ENCODE results near the gene PSIP1. TPM values are rescaled to one million over a fixed set of nuclear protein-coding genes. Genes with fewer than 3 reads are reported as not detected.

Gene PSIP1
- total and polyA plus RNA-seq, 9 of the 15 experiments (the other 6 are each of a cell fraction or from before 2014, with no cell fraction given): 18.8 to 119 (median 59.9) TPM

DNA sequence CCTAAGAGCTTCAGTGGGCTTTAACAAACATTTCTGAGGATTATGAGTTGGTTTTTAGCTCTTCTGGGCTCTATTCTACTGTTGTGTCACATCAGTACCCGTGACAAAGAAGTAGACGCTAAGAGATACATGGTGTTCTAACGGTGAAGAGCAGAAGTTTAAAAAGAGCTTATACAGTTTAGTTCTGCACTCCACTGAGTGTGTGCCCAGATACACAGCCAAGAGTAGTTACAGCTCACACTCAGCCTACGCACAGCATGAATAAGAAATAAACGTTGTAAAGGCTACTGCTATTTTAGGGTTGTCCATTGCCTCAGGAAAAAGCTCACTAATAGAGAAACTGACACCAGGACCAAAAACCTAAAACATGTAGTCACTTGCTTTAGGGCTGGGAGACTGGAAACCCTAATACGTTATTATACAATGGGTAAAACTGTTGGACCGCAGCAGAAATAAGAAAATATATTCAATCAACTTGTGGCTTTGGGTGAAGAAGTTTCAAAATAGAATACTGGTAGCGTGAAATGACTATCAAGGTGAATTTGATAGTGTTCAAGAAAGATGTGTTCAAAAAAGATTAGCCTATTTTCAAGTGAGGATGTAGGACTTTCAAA, 34.7 kb downstream of the PSIP1 start:
- BruUV-seq (replicated peaks): no TSS peak
- DNase-seq (ENCODE audit: extremely low read depth in 1 of 4, low spot score in 3 of 4) (no peak), ATAC-seq (no peak), FAIRE-seq (no peak)
- Histone ChIP-seq H3K27me3 (ENCODE audit: control insufficient read depth in 2 of 2, insufficient read depth in 2 of 2, low read length in 2 of 2) (no peaks in the 10 kb centered on the region), H2AFZ (ENCODE audit: low read depth, low read length) (no peak overlapping the region), H4K20me1 (replicated peaks; ENCODE audit: control insufficient read depth, insufficient read depth, low read length) (no peaks in the 10 kb centered on the region), H3K27ac (ENCODE audit: extremely low read depth, low read depth, low read length) (no peak overlapping the region), H3K4me2 (ENCODE audit: insufficient read depth, low read length) (no peak overlapping the region), H3K9me3 (replicated peaks; ENCODE audit: control insufficient read depth, insufficient read depth, low read depth, low read length) (no peaks in the 10 kb centered on the region), H3K79me2 (ENCODE audit: control insufficient read depth, insufficient read depth, low read length) (no peaks in the 10 kb centered on the region), H3K4me3 (no peak overlapping the region), H3K36me3 (ENCODE audit: control insufficient read depth, insufficient read depth, low read length) (peaks cover 81% of the 10 kb centered on the region), H3K9ac (ENCODE audit: insufficient read depth in 1 of 2, low read depth in 2 of 2, low read length in 2 of 2) (no peak overlapping the region), H3K4me1 (replicated peaks in 1 of 2; ENCODE audit: control insufficient read depth in 2 of 2, insufficient read depth in 2 of 2, low read length in 2 of 2) (no peaks in the 10 kb centered on the region), H3K9me1 (ENCODE audit: control insufficient read depth, insufficient read depth, low read length) (no peaks in the 10 kb centered on the region)
- TF ChIP-seq ETV5 (CRISPR knock-in tag; IDR thresholded peaks at IDR 0.05; ENCODE audit: low read depth): no peak
- no peak for TF ChIP-seq PYGO2 (tag; IDR thresholded peaks at IDR 0.05)
- WGBS (ENCODE audit: insufficient coverage, low coverage, missing lambda C conversion rate): 92% methylated on average over 8 of the region's 8 CpGs
- ChIA-PET POLR2A (no interaction called here), CTCF (ENCODE audit: low intra/inter-chr PET ratio) (no interaction called here)
- in situ Hi-C loops (cut with MboI) (no loop called here), intact Hi-C loops (cut with micrococcal nuclease) (no loop called here)

DNA sequence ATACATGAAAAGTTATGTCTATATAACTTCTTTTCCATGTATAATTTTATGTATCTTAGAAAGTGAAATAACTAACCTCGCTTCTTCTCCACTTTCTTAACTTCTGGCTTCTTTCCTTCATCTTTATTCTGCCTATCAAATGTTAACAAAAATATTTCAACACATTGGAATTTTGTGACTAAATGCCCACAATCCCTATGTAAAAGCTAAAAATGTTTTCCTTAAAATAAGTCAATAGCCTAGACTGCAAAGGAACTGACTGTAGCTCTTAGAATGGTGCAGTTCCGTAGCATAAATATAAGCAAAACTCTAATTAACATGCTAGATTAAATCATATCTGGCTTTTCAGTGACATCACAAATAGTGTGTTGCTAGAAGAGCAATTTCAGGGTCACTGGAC, 40.9 kb downstream of the PSIP1 start:
- no TSS peak for BruUV-seq (replicated peaks)
- Histone ChIP-seq H3K9ac (ENCODE audit: insufficient read depth in 1 of 2, low read depth in 2 of 2, low read length in 2 of 2) (no peak overlapping the region), H3K9me3 (replicated peaks; ENCODE audit: control insufficient read depth, insufficient read depth, low read depth, low read length) (no peaks in the 10 kb centered on the region), H3K36me3 (ENCODE audit: control insufficient read depth, insufficient read depth, low read length) (peaks cover 87% of the 10 kb centered on the region), H3K4me1 (replicated peaks in 1 of 2; ENCODE audit: control insufficient read depth in 2 of 2, insufficient read depth in 2 of 2, low read length in 2 of 2) (no peaks in the 10 kb centered on the region), H2AFZ (ENCODE audit: low read depth, low read length) (no peak overlapping the region), H3K4me2 (ENCODE audit: insufficient read depth, low read length) (no peak overlapping the region), H3K9me1 (ENCODE audit: control insufficient read depth, insufficient read depth, low read length) (no peaks in the 10 kb centered on the region), H3K27me3 (ENCODE audit: control insufficient read depth in 2 of 2, insufficient read depth in 2 of 2, low read length in 2 of 2) (no peaks in the 10 kb centered on the region), H3K4me3 (no peak overlapping the region), H4K20me1 (replicated peaks; ENCODE audit: control insufficient read depth, insufficient read depth, low read length) (no peaks in the 10 kb centered on the region), H3K27ac (ENCODE audit: extremely low read depth, low read depth, low read length) (no peak overlapping the region), H3K79me2 (ENCODE audit: control insufficient read depth, insufficient read depth, low read length) (no peaks in the 10 kb centered on the region)
- CTCF ChIA-PET (ENCODE audit: low intra/inter-chr PET ratio): no interaction called here
- intact Hi-C loops (cut with micrococcal nuclease): no loop called here
- FAIRE-seq: no peak
- POLR2A ChIA-PET: interaction anchor here (1.3 kb wide), 1 partner anchor 11 kb away, joined by 3 read pairs; no protein-coding TSS in a partner anchor
- in situ Hi-C loops (cut with MboI): no loop called here
- 91% methylated on average over 2 of the region's 2 CpGs for WGBS (ENCODE audit: insufficient coverage, low coverage, missing lambda C conversion rate)
- no peak for ATAC-seq
- DNase-seq (ENCODE audit: extremely low read depth in 1 of 4, low spot score in 3 of 4): no peak
- TF ChIP-seq, protein P1, sequence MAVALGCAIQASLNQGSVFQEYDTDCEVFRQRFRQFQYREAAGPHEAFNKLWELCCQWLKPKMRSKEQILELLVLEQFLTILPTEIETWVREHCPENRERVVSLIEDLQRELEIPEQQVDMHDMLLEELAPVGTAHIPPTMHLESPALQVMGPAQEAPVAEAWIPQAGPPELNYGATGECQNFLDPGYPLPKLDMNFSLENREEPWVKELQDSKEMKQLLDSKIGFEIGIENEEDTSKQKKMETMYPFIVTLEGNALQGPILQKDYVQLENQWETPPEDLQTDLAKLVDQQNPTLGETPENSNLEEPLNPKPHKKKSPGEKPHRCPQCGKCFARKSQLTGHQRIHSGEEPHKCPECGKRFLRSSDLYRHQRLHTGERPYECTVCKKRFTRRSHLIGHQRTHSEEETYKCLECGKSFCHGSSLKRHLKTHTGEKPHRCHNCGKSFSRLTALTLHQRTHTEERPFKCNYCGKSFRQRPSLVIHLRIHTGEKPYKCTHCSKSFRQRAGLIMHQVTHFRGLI (CRISPR knock-in tag; IDR thresholded peaks at IDR 0.05): no peak
- TF ChIP-seq KLF13 (tag; IDR thresholded peaks at IDR 0.05; ENCODE audit: borderline replicate concordance, low read depth) (no peak), STAG1 (CRISPR knock-in tag; IDR thresholded peaks at IDR 0.05; ENCODE audit: borderline replicate concordance) (no peak), TSC22D4 (tag; IDR thresholded peaks at IDR 0.05) (no peak), MEIS2 (IDR thresholded peaks at IDR 0.05; ENCODE audit: partially characterized antibody) (no peak), MAZ (CRISPR knock-in tag; conservative IDR thresholded peaks at IDR 0.05 in 1 of 2, IDR thresholded peaks at IDR 0.05 in 1 of 2) (no peak)
- TF ChIP-seq, protein P2, sequence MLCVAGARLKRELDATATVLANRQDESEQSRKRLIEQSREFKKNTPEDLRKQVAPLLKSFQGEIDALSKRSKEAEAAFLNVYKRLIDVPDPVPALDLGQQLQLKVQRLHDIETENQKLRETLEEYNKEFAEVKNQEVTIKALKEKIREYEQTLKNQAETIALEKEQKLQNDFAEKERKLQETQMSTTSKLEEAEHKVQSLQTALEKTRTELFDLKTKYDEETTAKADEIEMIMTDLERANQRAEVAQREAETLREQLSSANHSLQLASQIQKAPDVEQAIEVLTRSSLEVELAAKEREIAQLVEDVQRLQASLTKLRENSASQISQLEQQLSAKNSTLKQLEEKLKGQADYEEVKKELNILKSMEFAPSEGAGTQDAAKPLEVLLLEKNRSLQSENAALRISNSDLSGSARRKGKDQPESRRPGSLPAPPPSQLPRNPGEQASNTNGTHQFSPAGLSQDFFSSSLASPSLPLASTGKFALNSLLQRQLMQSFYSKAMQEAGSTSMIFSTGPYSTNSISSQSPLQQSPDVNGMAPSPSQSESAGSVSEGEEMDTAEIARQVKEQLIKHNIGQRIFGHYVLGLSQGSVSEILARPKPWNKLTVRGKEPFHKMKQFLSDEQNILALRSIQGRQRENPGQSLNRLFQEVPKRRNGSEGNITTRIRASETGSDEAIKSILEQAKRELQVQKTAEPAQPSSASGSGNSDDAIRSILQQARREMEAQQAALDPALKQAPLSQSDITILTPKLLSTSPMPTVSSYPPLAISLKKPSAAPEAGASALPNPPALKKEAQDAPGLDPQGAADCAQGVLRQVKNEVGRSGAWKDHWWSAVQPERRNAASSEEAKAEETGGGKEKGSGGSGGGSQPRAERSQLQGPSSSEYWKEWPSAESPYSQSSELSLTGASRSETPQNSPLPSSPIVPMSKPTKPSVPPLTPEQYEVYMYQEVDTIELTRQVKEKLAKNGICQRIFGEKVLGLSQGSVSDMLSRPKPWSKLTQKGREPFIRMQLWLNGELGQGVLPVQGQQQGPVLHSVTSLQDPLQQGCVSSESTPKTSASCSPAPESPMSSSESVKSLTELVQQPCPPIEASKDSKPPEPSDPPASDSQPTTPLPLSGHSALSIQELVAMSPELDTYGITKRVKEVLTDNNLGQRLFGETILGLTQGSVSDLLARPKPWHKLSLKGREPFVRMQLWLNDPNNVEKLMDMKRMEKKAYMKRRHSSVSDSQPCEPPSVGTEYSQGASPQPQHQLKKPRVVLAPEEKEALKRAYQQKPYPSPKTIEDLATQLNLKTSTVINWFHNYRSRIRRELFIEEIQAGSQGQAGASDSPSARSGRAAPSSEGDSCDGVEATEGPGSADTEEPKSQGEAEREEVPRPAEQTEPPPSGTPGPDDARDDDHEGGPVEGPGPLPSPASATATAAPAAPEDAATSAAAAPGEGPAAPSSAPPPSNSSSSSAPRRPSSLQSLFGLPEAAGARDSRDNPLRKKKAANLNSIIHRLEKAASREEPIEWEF (CRISPR knock-in tag; IDR thresholded peaks at IDR 0.05): no peak

All from K562 (cell line).